Stimulated activated CD8-positive, alpha-beta memory T cell treated with anti-CD3 and anti-CD28 coated beads, Interleukin-2, amount 100 ng/mL, for 48 hours (primary cell): ENCODE results near the gene TAS1R2.

Experiments
- DNase-seq, 2 donors: peaks; one replicate each; pipeline ENCODE4 v3.0.0-alpha.2; 2020; ENCODE audit warnings: low read depth in 2 of 2

Gene TAS1R2

DNA sequence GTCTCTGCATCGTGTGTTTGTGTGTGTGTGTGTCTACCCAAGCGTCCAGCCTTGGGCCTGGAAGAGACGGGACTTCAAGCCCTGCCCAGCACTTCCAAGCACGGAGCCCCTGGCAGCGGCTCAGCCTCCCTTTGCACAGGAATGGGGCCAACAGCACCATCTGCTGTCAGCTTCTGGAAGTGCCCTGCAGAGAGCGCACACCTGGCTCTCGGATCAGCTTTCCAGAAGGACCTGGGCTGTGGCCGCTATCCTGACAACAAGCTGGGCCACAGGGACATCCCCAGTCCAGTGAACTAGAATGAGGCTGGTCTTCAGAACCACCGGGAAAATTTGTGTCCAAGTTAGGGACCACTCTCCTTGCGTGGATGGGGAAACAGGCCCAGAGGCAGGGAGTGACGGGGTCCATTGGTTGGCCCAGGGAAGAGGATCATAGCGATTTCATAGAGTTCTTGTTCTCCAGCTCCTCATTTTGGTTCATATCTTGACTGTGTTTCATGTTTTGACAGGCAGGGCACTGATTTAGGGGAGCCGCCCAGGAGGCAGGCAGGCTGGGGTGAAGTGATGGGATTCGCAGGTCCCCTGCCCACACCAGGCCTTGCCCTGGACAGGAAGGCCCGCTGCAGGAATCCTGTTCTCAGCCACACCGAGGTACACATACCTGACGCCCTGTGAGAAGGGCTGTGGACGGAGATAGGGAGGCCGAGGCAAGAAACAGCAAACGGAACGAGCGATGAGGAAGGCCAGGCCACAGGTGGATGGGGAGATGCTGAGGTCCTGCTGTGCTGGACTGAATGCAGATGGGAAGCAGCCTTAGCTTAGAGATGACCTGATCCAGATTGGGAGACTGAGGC lies 38.4 kb downstream of the TAS1R2 start:
- peak; percentile 45 to 55 for DNase-seq

DNA sequence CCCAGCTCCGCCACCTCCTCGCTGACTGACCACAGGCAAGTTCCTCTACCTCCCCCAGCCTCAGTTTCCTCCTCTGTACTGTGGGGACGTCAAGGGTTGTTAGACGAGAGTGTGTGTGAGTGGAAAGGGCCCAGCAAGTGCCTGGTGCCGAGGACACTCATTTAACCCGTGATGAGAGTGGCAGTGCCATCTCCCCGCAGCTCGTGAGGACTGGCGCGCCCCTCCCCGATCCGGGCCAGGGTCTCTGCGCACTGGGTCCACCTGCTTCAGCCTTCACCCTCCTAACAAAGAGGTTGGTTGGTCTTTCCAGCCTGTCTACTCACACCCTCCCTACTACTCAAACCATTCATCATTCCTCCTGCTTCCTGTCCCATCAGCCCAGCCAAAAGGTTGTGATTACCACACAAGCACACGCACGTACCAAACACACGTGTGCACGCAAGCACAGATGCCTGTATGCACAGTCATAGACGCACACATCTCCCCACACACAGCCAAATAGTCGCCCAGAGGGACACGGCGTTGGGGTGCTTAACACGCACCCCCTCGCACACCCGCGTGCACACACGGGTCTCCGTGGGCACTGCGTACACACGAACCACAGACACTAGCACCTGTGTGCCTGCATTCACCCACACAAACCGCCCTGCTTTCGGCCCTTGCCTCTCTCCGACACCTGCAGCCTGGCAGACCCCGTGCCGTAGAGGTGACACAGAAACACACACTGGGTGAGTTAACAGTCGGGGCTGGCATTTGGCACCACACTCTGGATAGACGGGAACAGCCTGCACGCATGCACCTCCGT lies 39.3 kb downstream of the TAS1R2 start:
- DNase-seq, result no peak

DNA sequence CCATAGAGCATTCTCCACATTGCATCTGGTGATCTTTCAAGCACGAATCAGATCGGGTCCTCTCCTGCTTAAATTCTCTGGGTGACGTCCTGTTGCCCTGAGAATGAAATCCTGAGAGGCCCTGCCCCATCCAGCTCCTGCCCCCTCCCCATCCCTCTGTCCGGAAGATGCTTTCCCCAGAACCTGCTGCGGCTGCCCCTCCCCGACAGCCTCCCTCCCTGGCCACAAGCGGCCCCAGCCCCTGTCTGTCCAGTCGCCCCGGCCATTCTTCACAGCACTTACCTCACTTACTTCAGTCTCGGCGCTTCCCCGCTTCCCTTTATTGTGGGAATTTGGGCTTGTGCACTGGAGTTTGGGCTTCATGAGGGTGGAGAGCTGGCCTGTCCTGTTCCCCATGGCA lies 40.3 kb downstream of the TAS1R2 start:
- no peak for DNase-seq

DNA sequence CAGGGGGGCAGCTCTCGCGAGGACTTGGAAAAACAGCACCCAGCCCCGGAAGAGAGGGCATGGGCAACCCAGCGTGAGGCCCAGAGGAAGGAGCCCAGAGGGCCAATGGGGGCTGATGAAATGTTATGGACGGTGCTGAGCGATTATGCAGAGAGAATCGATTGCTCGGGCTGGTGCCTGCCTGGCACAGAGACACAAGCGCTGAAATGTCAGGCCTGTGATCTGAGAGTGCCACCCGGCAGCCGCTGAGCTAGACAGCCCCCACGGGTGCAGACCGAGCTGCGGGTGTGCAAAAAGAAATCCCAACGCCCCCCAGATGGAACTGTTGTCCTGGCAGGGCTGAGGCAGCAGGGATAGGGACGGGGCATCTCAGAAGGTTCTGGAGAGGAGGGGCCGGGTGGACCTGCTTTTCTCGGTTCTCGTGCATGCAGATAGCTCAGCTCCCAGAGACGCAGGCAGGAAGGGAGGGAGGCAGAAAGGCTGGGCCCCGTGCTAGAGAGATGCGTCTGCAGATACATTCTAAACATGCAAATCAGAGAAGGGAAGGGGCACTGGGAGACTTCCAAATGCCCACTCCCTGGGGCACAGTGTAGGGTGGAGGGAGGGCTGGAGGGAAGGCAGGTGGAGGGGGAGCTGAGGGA lies 41.5 kb downstream of the TAS1R2 start:
- no peak for DNase-seq

DNA sequence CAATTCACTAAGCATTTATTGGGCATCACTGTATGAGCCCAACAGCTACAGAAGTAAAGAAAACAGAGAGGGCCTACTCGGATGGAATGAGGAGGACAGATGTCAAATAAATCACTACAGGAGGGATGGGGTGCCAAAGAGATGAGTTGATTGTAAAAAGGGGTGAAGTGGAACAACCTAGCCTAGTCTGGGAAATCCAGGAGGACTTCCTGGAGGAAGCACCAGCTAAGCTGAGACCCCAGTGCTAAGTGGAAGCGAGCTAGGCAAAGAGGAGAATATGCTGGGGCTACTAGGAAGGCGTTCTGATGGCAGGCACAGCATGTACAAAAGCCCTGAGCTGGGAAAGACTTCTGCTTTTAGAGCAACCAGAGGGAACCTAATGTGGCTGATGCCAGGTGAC lies 42.1 kb downstream of the TAS1R2 start:
- no peak for DNase-seq

DNA sequence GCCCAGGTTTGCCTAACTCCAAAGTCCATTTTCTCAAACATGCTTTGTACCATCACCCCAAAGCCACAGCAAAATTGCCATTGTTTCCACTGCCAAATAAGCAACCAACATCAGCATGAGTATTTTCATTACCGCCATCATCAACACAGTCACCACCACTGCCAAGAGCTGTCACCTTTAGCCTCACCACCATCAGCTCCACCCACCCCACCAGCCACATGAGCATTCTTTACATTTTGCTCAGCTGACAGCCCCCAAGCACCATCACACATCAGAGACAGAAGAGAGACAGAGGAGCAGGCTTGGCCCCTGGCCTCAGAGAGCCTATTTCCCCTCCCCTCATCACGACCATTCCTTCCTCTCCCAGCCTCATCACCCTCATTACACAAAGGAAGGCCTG lies 42.7 kb downstream of the TAS1R2 start:
- DNase-seq, result no peak

DNA sequence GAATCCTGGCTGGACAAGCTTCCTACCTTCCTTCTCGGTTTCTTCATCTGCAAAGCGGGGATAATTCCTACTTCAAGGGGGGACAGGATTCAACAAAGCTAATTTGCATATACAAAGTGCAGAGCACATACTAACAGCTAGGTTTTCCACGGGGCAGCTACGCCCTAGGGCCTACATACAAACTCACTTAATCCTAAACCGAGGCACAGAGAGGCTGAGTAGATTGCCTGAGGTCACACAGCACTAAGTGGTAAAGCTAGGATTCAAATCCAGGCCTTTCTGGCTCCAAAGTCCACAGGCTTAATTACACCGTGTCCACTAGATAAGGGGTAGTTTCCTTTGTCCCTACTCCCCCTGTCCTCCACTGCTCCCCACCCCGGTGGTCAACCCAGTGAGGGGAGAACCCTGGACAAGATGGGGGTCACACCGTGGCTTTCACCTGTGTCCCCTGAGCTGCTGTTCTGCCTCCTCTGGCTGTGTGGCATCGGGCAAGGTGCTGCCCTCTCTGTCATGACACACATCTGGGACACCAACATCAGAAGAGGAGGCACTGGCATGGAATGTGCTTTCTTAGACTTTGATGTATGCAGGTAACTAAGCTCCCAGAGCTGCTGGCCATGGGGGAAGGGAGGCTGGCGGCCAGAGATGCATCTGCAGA lies 44.5 kb downstream of the TAS1R2 start:
- DNase-seq, result no peak

DNA sequence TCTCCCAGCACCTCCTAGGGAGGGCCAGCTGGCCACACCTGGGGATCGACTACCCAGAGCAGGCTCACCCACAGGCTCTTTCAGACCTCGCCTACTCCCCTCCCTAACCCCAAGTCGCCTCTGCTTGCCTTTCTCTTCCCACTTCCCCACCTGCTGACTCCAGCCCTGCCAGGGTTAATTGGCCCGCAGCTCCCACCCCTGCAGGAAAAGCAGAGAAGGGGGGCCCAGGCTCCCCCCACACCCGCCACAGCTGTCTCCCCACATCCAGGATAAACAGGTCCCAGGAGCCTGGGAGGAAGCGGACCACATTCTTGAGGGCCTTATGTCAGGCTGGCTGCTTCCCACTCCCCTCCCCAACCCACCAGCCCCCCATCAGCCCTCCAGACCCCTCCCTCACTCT lies 45.0 kb downstream of the TAS1R2 start:
- no peak for DNase-seq

DNA sequence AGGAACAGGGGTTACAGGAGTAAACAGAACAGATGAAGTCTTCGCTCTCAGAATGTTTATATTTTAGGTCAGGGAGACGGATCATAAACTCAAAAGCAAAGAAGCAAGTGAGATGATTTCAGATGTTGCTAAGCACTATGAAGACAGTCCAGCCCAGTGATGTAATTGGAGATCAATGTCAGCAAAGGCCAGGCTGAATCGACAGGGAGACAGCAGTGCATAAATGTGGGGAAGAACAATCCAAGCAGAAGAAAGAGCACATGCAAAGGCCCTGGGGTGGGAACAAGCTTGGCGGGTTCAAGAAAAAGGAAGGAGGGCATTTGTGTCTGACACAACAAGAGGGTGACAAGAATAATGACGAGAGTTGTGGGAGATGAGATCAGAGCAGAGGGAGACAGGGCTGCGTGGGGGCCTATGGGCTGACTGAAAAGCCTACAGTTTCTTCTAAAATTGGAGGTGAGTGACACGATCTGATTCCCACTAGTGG lies 47.0 kb downstream of the TAS1R2 start:
- no peak for DNase-seq

DNA sequence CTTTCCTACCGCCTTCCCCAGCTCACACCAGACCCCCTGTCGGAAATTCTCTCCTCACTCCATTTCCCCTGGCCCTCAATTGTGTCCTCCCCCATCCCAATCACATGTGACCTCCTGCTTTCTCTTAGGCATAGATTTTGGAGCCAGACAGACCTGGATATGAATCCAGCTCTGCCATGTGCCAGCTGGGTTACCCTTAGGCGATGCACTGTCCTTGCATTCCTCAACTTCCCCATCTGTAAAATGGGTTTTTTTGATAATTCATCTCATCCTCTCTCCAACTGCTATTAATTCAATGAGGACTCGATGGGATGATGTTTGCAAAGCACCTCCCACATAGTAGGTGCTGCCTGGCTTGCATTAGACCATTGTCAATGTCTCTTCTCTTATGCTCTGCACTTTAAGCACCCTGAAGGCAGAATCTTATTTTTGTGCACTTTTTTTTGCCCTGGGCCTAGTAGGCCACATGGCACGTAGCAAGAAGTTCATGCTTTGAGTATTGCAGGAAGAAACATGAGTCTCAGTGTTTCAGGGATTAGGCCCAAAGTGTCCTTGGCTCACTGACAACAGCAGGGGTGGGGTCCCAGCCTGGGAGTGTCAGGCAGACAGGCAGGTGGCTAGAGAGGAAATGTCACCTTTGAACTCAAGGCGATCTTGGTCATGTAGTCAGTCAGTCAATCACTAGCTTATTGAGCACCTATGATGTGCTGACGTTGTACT lies 47.6 kb downstream of the TAS1R2 start:
- DNase-seq, result no peak

DNA sequence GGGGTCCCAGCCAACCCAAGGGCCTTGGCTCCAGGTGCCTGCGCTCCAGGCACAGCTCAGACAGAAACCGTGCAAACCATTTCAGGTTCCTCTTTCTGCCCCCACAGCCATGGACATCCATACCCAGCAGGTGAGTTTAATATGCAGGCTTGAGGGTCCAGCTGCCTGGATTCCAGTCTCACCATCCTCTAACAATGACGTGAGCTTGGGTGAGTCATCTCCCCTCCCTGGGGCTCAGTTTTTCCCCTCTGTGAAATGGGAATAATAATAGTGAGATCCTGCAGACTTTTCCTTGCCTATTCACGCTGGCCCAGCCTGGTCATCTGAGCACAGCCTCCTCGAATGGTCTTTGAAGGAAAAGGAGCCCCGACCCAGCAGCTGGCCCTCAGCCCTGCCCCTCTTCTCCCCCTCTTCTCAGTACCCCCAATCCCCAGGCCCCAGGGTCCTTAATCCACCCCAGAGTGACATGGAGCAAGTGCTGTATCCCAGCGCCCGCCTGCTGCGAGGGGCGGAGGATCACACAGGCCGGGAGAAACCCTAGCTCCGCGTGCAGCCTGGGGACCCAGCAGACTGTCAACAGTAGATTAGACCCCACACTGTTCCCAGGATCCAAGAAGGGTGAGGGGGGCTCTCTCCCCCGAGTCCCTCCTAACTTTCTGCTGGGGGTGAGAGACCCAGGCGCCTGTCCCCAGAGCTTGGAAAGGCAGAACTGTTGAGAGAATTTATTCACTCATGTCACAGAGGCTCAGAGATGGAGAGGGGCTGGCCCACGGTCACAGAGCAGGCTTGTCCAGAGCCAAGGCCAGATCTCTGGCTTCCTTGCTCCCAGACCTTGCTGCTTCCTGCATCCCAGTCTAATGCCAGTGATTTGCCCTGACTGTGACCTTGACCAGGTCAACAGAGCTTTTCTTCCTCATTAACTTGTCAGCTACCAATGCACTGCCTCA lies 49.2 kb downstream of the TAS1R2 start:
- no peak for DNase-seq

DNA sequence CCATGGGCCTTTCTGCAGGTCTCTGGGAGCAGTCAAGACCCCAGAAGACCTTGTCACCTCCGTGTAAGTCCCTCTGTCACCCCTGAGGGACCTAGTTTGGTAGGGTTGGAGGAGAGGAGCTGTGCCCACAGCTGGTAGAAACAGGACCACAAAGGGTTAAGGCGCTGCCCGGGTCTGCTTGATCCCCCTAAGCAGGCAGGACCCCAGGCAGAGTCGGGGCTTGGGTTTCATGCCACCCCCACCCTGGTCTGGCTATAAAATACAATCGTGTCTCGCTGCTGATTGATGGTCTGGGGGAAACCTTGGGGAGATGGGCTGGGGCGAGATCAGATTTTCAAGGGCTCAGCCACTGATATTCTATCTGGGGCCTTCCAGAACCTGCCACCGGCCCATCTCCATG lies 50.9 kb downstream of the TAS1R2 start:
- no peak for DNase-seq

DNA sequence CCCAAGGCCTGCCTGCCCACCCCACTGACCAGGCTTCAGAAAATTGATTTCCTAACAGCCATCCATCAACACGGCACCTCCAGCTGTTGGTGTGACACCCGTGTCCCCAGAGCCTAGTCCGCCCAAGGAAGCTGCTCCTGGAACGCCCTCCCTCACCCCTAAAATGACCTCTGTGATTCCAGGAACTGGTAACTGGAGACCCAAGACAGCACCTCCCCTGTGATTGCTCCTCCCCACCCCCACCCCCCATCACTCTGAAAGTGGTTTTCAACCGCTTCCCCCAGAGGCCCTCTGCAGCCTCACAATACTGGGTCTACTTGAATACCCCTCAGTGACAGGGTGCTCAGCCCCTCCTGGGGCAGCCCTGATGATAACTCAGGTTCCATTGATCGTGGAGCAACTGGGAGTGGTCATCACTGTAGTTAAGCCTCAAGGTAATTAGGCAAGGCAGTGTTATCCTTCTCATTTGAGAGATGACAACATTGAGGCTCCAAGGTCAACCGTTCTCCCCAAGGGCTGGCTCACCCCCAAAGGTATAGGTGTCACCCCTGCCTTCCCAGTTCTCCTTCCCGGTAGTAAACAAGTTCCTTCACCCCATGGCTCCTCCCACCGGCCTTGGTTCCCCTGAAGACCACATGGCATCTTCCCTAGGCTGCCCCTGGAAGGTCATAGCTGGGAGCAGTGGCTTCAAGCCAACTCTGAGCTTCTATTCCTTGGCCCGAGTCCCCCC lies 52.0 kb downstream of the TAS1R2 start:
- DNase-seq, result no peak

DNA sequence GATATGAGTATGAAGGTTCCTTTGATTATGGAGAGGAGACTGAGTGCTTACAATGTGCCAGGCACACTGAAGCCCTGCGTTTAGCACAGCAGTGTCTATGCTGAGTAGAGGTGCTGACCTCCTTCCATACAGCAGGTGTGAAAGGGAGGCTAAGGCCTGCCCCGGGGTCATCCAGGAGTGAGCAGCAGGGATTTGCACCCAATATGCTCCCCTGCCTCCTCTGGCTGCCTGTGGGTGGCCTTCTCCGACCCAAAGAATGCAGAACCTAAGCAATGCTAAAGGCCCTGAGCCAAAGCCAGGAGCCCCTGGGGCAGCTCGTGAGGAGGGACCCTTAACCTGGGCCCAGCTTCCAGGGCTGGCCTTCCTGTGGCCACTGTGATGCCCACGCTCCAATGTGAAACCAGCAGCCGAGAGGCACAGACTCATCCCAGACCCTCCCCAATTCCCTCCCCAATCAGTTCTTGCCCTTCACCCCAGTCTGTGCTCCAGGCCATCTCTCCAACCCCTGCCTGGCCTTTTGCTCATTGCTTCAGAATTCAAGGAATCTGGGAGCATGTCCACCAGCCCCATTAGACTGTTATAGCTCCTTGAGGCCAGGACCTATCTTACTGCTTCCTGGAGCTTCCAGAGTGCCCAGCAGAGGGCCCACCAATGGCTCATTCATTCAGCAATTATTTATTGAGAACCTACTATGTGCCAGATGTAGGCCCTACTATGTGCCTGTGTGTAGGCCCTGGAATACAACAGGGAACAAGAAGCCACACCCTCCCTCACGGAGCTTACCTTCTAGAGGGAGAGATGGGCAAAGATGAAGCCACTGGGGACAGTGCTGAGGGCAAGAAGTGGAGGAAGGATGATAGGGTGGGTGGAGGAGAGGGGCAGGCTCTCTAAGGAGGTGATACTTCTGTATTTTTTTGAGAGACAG lies 53.3 kb downstream of the TAS1R2 start:
- DNase-seq, result no peak

DNA sequence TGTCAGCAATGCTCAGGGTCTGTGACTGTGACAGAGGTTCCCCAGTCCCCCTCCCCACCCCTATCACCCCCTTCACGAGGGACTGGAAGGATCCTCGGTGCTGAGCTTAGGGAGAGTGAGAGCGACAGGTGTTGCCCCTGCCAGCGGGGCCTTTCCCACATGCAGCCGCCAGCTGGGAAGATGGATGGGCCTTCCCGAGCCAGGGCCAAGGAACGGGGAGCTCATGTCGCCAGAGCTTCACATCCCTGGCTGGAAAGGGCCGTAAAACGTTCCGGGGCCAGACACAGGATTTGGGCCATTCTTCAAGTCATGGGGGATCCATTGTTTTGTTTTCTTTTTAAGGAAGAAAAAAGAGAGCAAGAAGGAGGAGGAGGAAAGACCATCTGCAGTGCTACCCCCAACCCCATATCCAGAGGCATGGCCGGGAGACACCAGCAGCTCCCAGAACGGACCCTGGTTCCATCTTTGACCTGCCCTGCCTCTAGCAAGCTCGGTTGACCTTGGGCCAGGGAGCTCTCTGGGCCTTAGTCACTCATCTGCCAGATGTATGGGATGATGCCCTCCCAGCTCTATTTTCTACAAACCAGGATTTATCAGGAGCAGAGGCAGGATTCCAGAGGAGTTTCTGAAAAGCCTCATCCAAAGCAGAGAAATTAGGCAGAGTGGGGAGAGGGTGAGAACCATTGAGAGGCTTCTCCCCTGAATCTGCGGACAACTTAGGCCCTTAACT lies 54.1 kb downstream of the TAS1R2 start:
- DNase-seq, result no peak

DNA sequence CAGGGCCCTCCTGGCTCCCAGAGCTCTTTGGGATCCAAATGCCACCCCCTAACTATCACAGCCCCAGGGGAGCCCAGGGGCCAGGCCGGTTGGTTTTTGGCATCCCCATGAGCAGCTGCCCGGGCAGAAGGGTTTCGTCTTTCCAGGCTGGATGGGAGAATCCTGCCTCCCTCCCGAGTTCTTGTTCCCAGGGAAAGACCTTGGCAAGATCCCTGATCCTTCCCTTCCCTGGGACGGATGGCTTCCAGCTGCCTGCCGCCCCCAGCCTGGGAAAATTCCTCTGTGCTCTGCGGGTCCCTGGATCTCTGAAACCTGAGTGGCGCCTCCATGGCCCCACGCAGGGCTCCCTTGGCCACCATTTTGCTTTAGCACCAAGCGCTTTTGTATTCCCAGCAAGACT lies 55.6 kb downstream of the TAS1R2 start:
- no peak for DNase-seq

DNA sequence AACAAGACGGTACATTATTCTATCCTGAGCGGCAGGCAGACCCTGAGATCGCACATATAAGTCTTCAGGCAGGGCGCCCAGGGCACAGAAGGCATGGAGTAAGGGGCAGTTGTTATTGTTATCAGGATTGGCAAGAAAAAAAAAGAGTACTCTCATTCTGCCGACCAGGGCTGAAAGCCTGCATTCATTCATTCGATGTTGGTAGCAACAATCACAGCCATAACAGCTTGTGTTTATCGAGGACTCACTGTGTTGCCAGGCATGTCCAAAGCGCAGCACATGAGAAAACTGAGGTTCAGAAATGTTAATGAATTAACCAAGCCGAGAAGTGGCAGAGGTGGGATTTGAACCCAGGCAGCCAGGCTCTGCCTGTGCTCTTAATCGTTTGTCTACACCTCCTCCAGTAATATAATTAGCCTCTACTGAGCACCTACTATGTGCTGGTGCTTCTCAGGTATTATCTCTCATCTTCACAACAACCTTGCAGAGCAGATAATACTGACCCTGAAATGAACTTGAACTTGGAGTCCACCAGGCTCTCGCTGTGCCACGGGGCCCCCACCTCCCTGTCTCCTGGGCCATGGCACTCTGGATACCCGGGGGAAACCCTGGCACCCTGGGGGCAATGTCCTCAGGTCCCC lies 56.2 kb downstream of the TAS1R2 start:
- DNase-seq, result no peak
